NT2/D1 (cell line): ENCODE data around the gene ADGRG3.

Experiments used
- DNase-seq: peaks from one replicate; pipeline ENCODE4 v3.0.0-alpha.2; 2011; ENCODE audit warnings: low read depth, low spot score
- H3K27me3 ChIP-seq: 2 replicates; pipeline ENCODE4 v1.6.0; 2011; ENCODE audit warnings: mild to moderate bottlenecking; ENCODE audit not compliant: insufficient read length, insufficient read depth
- H3K36me3 ChIP-seq: 2 replicates; pipeline ENCODE4 v1.6.1; 2011; ENCODE audit warnings: mild to moderate bottlenecking, low read length, mixed read lengths; ENCODE audit not compliant: insufficient read depth, insufficient read length
- H3K4me1 ChIP-seq: 2 replicates; pipeline ENCODE4 v1.5.1; 2011; ENCODE audit not compliant: insufficient read depth, insufficient read length
- H3K4me3 ChIP-seq: 2 replicates; pipeline ENCODE4 v1.5.1; 2011; ENCODE audit warnings: low read depth; ENCODE audit not compliant: insufficient read length
- H3K9ac ChIP-seq: 2 replicates; pipeline ENCODE4 v1.6.0; 2011; ENCODE audit warnings: low read depth; ENCODE audit not compliant: insufficient read length
- H3K9me3 ChIP-seq: 2 replicates; pipeline ENCODE4 v1.5.1; 2011; ENCODE audit warnings: mild to moderate bottlenecking, low read length; ENCODE audit not compliant: insufficient read depth
- SUZ12 ChIP-seq: IDR thresholded peaks from 2 replicates; pipeline ENCODE4 v1.6.1; 2011; ENCODE audit not compliant: insufficient read length, insufficient read depth; ENCODE audit errors: extremely low read depth
- YY1 ChIP-seq: IDR thresholded peaks from 2 replicates; pipeline ENCODE4 v1.6.1; 2011; ENCODE audit not compliant: insufficient read length, insufficient read depth
- ZNF274 ChIP-seq: IDR thresholded peaks from 2 replicates; pipeline ENCODE4 v1.6.1; 2011; ENCODE audit warnings: mild to moderate bottlenecking, low read depth, low read length

The ADGRG3 gene

GRCh38 chr16:57677622-57678369 is 9.7 kb downstream of the ADGRG3 start:
- DNase-seq: no peak
- no peak overlapping the region for H3K9ac ChIP-seq
- H3K9me3 ChIP-seq: no peaks in the 10 kb centered on the region
- H3K27me3 ChIP-seq: peaks cover 4% of the 10 kb centered on the region
- no peak overlapping the region for H3K4me3 ChIP-seq
- TF ChIP-seq YY1: no peak
- no peak for TF ChIP-seq SUZ12
- no peak for TF ChIP-seq ZNF274
- no peaks in the 10 kb centered on the region for H3K36me3 ChIP-seq
- H3K4me1 ChIP-seq: peaks cover 24% of the 10 kb centered on the region

- Histone ChIP-seq H3K36me3 (no peaks in the 10 kb centered on the region), H3K9me3 (no peaks in the 10 kb centered on the region), H3K27me3 (no peaks in the 10 kb centered on the region), H3K4me3 (no peak overlapping the region), H3K9ac (no peak overlapping the region), H3K4me1 (peaks cover 23% of the 10 kb centered on the region)
- TF ChIP-seq YY1: no peak
- no peak for TF ChIP-seq ZNF274
- no peak for TF ChIP-seq SUZ12
- DNase-seq: no peak
Measured at GRCh38 chr16:57679016-57679415, 10.9 kb downstream of the ADGRG3 start.

GRCh38 chr16:57679767-57680482 is 11.8 kb downstream of the ADGRG3 start:
- Histone ChIP-seq H3K4me1 (peaks cover 23% of the 10 kb centered on the region), H3K27me3 (no peaks in the 10 kb centered on the region), H3K9me3 (no peaks in the 10 kb centered on the region), H3K9ac (peak overlapping the region; percentile 53), H3K36me3 (no peaks in the 10 kb centered on the region), H3K4me3 (no peak overlapping the region)
- TF ChIP-seq YY1 (no peak), ZNF274 (no peak), SUZ12 (no peak)
- DNase-seq: no peak

GRCh38 chr16:57680842-57681375 is 12.8 kb downstream of the ADGRG3 start:
- no peak for DNase-seq
- H3K27me3 ChIP-seq: no peaks in the 10 kb centered on the region
- H3K9ac ChIP-seq: peak overlapping the region; percentile 3
- no peaks in the 10 kb centered on the region for H3K36me3 ChIP-seq
- no peak overlapping the region for H3K4me3 ChIP-seq
- peaks cover 23% of the 10 kb centered on the region for H3K4me1 ChIP-seq
- TF ChIP-seq YY1: no peak
- TF ChIP-seq SUZ12: no peak
- no peak for TF ChIP-seq ZNF274
- H3K9me3 ChIP-seq: no peaks in the 10 kb centered on the region

- Histone ChIP-seq H3K4me1 (peaks cover 17% of the 10 kb centered on the region), H3K27me3 (no peaks in the 10 kb centered on the region)
- TF ChIP-seq YY1 (no peak), SUZ12 (no peak)
Measured at GRCh38 chr16:57681950-57682728, 14.0 kb downstream of the ADGRG3 start.

DNA sequence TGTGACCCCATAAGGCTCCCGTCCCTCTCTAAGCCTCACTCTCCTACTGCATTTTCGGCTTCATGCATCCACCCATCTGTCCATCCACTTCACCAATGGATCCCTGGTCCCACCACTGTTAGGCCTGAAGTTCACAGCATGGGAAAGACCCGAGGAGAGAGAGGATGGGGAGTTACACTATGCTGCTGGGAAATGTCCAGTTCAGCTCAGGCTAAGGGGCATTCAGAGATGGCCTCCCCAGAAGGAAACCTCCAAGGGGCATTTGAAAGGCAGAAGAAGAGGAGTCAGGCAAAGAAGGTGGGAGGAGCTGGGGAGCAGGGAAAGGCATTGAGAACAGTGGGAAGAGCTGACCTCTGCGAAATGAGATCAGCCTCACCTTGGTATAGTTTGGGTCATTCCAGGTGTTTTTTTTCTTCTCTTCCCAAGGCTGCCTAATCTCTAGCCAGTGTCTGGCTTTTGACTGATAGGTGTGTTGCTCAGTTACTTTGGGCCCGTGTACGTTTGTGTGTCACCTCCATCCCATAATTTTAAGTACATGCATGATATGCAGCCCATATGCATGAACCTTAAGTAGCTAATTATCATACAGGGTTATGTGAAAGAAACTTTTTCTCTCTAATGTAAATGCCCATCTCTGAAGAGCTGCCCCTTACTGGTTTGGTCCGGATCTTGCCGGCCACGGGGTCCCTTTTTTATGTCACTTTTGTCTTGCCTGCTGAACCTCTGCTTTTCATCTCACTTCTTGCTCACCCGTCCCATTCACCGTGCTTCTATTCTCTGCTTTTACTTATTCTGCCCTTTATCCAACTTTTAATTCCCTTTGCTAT is 14.9 kb downstream of the ADGRG3 start:
- Histone ChIP-seq H3K36me3 (no peaks in the 10 kb centered on the region), H3K9ac (no peak overlapping the region), H3K27me3 (no peaks in the 10 kb centered on the region), H3K4me3 (no peak overlapping the region), H3K9me3 (no peaks in the 10 kb centered on the region), H3K4me1 (peaks cover 13% of the 10 kb centered on the region)
- TF ChIP-seq ZNF274 (no peak), YY1 (no peak), SUZ12 (no peak)
- DNase-seq: no peak

More at GRCh38 chr16:57681950-57682728, 14.0 kb downstream of the ADGRG3 start:
- no peak overlapping the region for H3K4me3 ChIP-seq
- no peaks in the 10 kb centered on the region for H3K9me3 ChIP-seq
- no peak for DNase-seq
- no peak overlapping the region for H3K9ac ChIP-seq
- H3K36me3 ChIP-seq: no peaks in the 10 kb centered on the region
